NAMALWA (cell line): Measurements from ENCODE around the gene CD177.
"Not testable (repeated sequence)": the region's sequence is repeated elsewhere in the genome, so short reads cannot be mapped to it uniquely, and the experiment has no call there.

Experiments used
- DNase-seq: peaks from one replicate; pipeline ENCODE4 v3.0.0-alpha.2; 2015; ENCODE audit warnings: low spot score

CD177 gene

DNA sequence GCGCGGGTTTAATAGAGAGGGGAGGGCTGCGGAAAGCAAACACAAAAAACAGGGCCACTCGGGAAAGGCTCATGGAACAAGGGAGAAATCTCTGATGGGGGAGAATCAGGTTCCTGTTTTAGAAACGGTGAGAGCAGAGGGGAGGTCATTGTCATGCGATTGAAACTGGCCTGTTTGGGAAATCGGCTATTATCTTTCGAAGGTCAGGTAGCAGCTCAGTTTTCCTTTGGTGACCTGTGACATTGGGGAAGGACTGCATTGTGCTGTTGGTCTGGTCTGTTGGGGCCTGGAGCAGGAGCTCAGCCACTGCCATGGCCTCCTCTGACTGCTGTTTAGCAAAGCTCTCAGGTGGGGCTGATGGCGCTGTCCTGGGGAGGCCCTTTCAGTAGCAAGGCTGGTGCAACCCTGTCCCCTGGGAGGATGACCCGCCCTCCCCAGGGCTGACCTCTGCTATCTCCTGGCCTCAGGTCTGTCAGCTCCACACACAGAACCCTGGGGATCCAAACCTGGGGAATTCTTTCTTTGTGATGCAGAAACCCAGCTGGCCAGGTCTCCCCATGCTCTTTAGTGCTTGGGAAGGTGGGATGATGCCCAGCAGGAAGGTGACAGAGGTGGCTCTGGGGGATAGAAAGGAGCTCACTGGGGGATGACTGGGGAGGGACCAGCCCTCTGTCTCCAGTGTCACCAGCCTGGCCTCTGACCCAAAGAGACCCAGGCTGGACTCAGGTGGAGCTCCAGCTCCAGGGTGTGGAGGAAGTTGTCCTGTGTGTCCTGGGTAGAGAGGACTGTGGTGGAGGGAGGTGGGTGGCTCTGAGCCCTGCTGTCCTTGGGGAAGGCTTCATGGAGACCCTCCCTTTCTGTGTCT is 21.2 kb upstream of the CD177 start:
- DNase-seq: no peak

DNA sequence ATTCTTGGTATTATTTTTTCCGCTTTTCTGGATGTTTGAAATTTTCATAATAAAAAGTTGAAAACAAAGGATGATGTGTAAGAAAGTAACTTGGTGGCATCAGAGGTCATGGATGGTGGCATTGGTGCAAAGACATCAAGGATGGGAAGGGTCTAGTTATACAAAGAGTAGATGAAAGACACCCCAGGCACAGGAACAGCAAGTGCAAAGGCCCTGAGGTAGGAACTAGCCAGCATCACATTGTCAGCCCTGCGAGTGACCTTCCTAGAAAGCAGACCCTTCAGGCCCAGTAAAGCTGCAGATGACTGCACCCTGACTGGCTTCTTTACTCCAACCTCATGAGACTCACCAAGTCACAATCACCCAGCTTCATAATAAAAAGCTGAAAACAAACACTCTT is 17.0 kb upstream of the CD177 start:
- not testable (repeated sequence) for DNase-seq

DNA sequence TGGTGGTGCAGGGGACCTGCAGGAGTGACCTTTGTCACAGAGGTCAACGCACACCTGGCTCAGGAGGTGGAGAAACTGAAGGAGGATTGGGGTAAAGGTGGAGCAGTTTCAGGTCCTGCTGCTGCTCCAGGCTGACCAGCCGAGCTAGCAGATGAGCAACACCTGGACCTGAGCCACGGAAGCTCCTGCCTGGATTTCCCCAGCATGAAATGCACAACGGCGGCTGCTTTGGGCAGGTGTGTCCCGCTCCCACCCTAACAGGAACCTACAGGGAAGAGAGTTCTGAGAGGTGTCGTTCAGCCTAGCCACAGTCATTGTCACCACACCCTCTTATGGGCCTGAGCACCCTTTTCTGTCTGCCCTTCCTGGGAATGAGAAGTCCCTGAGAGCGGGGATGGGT is 15.7 kb upstream of the CD177 start:
- no peak for DNase-seq

GRCh38 chr19:43338530-43338929 is 15.0 kb upstream of the CD177 start:
- no peak for DNase-seq

DNA sequence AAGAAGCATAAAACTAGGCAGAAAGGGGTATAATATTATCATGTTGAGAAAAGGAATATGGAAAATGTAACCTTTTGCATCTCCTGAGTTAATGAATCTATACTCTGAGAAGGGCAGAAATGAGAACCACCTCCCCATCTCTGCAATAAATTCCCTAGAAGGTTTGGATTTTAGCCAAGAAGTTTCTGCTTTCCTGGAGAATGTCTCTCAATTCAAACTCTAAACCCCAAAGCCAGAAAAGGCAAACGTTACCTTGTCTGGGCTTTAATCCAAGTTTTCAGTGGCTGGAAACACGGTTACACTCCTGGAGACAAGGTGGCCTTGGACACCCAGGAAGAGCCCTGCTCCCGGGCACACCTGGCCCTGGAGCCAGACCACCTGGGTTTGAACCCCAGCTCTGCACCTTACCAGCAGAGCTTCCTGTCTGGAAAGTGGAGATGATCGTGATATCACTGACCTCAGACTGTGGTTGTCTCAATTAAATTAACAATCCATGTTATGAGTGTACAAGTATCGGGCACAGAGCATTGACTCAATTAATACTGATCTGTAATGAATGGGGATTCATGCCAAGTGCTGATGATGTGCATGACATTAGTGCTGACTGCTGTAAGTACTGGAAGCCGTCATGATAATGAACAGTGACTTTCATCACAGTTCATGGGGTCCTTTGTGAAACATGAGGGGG is 14.1 kb upstream of the CD177 start:
- DNase-seq: not testable (repeated sequence)

- DNase-seq: not testable (repeated sequence)
Measured at GRCh38 chr19:43340101-43340500, 13.4 kb upstream of the CD177 start.

- DNase-seq: not testable (repeated sequence)
Measured at GRCh38 chr19:43341098-43341497, 12.4 kb upstream of the CD177 start.

GRCh38 chr19:43342104-43342503 is 11.4 kb upstream of the CD177 start:
- DNase-seq: not testable (repeated sequence)

DNA sequence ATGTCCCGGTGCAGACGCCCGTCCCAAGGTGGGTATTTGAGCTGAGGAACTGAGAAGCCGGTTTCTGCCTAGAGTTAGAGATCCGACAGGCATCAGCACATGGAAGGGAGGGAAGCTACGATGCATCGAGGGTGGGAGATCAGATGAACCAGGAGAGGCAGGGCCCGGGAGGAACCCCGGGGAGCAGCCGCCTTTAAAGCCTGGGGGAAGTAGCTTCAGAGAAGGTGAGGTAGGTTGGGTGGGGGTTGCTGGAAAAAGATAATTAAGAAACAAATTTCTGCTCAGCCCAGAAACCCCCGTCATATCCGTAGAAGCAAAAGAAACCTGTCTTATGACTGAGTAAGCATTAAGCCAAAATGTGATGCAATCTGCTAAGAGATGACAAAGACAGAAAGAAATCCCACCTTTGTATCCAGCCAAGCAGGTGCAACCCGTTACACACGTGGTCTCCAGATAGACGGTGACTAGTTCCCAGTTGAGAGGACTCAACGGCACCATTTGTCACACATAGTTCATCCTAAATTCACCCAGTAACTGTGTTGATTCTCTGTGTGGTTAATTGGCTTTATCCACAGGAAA is 9.1 kb upstream of the CD177 start:
- not testable (repeated sequence) for DNase-seq

GRCh38 chr19:43349813-43350212 is 3.7 kb upstream of the CD177 start:
- DNase-seq: not testable (repeated sequence)

GRCh38 chr19:43351998-43352746 is 1.3 kb upstream of the CD177 start:
- DNase-seq: no peak

DNA sequence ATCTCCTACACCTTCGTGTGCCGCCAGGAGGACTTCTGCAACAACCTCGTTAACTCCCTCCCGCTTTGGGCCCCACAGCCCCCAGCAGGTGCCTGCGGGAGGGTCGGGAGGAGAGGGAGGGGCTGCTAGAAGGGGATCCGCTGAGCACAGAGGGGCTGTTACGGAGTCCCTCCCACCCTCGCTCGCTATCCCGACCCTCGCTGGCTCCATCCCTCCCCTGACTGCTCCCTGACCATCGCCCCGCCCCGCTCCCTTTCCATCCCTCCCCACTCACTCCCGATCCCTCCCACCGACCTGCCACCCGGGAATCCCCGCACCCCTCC is 780 bp downstream of the CD177 start:
- DNase-seq: no peak

GRCh38 chr19:43356749-43357148 is 3.3 kb downstream of the CD177 start:
- DNase-seq: not testable (repeated sequence)

GRCh38 chr19:43362179-43362578 is 8.7 kb downstream of the CD177 start:
- DNase-seq: no peak

DNA sequence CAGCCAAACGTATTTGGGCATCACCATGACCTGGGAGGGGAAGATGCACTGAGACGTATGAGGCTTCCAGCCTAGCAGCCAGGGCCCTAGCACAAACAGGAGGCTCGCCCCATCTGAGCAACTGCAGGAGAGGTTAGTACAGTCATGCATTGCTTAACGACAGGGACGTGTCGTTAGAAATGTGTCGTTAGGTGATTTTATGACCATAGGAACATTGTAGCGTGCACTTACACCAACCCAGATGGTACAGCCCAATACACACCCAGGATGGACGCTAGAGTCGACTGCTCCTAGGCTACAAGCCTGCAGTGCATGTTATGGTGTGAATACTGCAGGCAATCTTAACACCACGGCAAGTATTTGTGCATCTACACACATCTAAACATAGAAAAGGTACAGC is 9.3 kb downstream of the CD177 start:
- no peak for DNase-seq

DNA sequence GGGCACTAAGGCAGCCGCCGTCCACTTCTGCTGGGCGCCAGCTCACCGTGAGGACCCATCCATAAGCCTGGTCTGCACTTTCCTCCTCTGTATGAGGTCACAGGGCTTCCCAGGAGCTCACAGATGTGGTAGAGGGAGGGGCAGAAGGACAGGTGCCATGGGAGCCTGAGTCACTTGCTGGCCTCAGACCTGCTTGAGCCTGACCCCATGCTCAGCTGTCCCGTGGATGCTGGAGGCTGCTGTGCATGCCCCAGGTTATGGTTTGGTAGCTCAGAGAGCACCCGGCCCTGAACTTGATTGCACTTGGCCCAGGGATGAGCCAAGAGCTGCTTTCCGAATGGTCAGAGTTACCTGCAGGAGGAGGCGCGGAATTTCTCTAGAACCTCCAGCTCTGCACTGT is 12.2 kb downstream of the CD177 start:
- DNase-seq: not testable (repeated sequence)

DNA sequence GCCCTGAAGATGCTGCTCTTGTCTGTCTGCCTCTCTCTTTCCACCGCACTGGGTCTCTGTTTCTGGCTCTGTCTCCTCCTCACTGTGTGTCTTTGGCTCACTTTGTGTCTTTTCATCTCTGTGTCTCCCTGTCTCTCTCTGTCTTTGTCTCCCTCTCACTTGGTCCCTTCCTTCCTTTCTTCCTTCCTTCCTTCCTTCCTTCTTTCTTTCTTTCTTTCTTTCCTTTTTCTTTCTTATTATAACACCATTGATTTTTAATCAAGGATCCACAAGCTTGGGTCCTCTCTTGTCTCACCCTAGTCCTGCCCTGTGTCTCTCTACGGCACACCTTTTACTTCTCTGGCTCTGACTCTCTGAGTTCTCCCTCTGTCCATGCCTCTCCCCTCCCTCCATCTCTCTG is 14.3 kb downstream of the CD177 start:
- no peak for DNase-seq

DNA sequence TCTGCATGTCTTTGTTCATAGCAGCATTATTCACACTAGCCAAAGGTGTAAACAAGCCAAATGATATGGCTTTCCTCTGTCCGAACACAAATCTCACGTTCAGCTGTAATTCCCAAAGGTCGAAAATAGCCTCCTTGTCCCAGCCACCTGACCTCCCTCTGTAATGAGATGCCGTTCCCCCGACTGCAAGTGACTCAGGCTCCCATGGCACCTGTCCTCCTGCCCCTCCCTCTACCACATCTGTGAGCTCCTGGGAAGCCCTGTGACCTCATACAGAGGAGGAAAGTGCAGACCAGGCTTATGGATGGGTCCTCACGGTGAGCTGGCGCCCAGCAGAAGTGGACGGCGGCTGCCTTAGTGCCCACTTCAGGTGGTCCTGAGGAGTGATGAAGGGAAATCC is 15.4 kb downstream of the CD177 start:
- DNase-seq: not testable (repeated sequence)

- no peak for DNase-seq
Measured at GRCh38 chr19:43371909-43372308, 18.4 kb downstream of the CD177 start.

DNA sequence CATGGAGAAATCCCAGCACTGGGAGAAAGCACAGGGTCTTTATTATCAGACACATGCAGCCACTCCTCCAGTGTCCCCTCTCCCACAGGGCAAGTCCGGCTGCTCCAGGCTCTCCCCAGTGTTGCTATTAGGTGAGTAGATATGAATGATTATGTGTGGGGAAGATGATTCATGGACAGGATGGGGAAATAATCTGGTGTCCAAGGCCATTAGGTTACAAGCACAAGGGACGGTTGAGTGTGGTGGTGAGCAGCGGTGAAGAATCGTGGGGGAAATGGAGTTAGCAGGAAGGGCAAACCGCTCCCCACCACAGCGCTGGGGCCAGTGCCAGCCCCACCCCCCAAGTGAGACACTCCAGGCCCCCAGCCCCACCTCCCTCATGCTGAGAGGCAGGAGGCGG is 19.0 kb downstream of the CD177 start:
- DNase-seq: no peak

DNA sequence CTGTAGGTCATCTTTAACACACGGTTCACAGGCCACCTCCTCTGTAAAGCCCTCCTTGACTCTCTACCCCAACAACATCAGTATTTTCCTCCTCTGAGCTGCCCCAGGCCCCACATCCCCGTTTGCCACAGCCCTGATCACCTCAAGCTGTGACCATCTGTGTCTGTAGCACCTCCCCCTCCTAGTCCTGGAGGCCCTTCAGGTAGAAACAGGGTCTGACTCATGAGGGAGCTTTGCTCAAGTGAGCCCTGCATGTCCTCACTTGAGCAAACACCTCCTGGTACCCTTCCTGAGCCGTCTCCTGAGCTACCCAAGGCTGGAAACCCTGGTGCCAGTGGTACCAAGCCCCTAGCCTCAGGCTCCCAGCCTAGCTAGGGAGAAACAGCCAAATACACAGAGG is 24.1 kb downstream of the CD177 start:
- not testable (repeated sequence) for DNase-seq

GRCh38 chr19:43380008-43380407 is 26.5 kb downstream of the CD177 start:
- DNase-seq: no peak
